GM08714 (cell line): ENCODE results near the gene SPOCK1.

ENCODE experiments used
- H3K4me3 ChIP-seq: fragments of 200-500 bp; sonication (Bioruptor generic); 2 replicates; pipeline ENCODE4 v1.5.1; 2014; ENCODE audit warnings: mild to moderate bottlenecking, low read length, inconsistent platforms
- ZNF274 ChIP-seq: IDR thresholded peaks from 2 replicates; pipeline ENCODE4 v1.6.1; 2012; ENCODE audit warnings: mild to moderate bottlenecking, low read depth, low read length

The SPOCK1 gene

GRCh38 chr5:137113939-137114338 lies 385.2 kb downstream of the SPOCK1 start:
- TF ChIP-seq ZNF274: no peak
- H3K4me3 ChIP-seq: no peak overlapping the region

GRCh38 chr5:137113161-137113560 lies 386.0 kb downstream of the SPOCK1 start:
- no peak for TF ChIP-seq ZNF274
- H3K4me3 ChIP-seq: no peak overlapping the region

- no peak for TF ChIP-seq ZNF274
- H3K4me3 ChIP-seq: no peak overlapping the region
Observed at GRCh38 chr5:137105351-137106035, 393.6 kb downstream of the SPOCK1 start.

- TF ChIP-seq ZNF274: no peak
- no peak overlapping the region for H3K4me3 ChIP-seq
Observed at GRCh38 chr5:137101544-137101943, 397.6 kb downstream of the SPOCK1 start.

- H3K4me3 ChIP-seq: no peak overlapping the region
- no peak for TF ChIP-seq ZNF274
Observed at GRCh38 chr5:137099651-137100050, 399.5 kb downstream of the SPOCK1 start.

- TF ChIP-seq ZNF274: no peak
- H3K4me3 ChIP-seq: no peak overlapping the region
Observed at GRCh38 chr5:137098663-137099062, 400.5 kb downstream of the SPOCK1 start.

- no peak overlapping the region for H3K4me3 ChIP-seq
Observed at GRCh38 chr5:137098238-137098637, 400.9 kb downstream of the SPOCK1 start.

GRCh38 chr5:137097203-137097602 lies 401.9 kb downstream of the SPOCK1 start:
- H3K4me3 ChIP-seq: no peak overlapping the region
- no peak for TF ChIP-seq ZNF274

More at GRCh38 chr5:137098238-137098637, 400.9 kb downstream of the SPOCK1 start:
- TF ChIP-seq ZNF274: no peak

GRCh38 chr5:137096149-137097103 lies 402.7 kb downstream of the SPOCK1 start:
- no peak for TF ChIP-seq ZNF274
- H3K4me3 ChIP-seq: no peak overlapping the region

GRCh38 chr5:137095597-137095996 lies 403.5 kb downstream of the SPOCK1 start:
- TF ChIP-seq ZNF274: no peak
- no peak overlapping the region for H3K4me3 ChIP-seq

- H3K4me3 ChIP-seq: no peak overlapping the region
- TF ChIP-seq ZNF274: no peak
Observed at GRCh38 chr5:137092831-137093230, 406.3 kb downstream of the SPOCK1 start.

- no peak overlapping the region for H3K4me3 ChIP-seq
- no peak for TF ChIP-seq ZNF274
Observed at GRCh38 chr5:137091472-137091871, 407.7 kb downstream of the SPOCK1 start.

GRCh38 chr5:137090721-137091120 lies 408.4 kb downstream of the SPOCK1 start:
- no peak overlapping the region for H3K4me3 ChIP-seq
- no peak for TF ChIP-seq ZNF274

- H3K4me3 ChIP-seq: no peak overlapping the region
- no peak for TF ChIP-seq ZNF274
Observed at GRCh38 chr5:137090151-137090550, 409.0 kb downstream of the SPOCK1 start.

- no peak for TF ChIP-seq ZNF274
- no peak overlapping the region for H3K4me3 ChIP-seq
Observed at GRCh38 chr5:137088175-137088574, 411.0 kb downstream of the SPOCK1 start.
